HG03442 (cell line): ENCODE measurements around the gene PGBD5.

Source experiments
- ATAC-seq: cut with Tn5 transposase; IDR thresholded peaks from one replicate; pipeline ENCODE4 v1.9.1; 2021; ENCODE audit warnings: mild to moderate bottlenecking, moderate library complexity; ENCODE audit not compliant: unreplicated experiment

Gene PGBD5

GRCh38 chr1:230266456-230266855, 159.7 kb downstream of the PGBD5 start:
- ATAC-seq: no peak

DNA sequence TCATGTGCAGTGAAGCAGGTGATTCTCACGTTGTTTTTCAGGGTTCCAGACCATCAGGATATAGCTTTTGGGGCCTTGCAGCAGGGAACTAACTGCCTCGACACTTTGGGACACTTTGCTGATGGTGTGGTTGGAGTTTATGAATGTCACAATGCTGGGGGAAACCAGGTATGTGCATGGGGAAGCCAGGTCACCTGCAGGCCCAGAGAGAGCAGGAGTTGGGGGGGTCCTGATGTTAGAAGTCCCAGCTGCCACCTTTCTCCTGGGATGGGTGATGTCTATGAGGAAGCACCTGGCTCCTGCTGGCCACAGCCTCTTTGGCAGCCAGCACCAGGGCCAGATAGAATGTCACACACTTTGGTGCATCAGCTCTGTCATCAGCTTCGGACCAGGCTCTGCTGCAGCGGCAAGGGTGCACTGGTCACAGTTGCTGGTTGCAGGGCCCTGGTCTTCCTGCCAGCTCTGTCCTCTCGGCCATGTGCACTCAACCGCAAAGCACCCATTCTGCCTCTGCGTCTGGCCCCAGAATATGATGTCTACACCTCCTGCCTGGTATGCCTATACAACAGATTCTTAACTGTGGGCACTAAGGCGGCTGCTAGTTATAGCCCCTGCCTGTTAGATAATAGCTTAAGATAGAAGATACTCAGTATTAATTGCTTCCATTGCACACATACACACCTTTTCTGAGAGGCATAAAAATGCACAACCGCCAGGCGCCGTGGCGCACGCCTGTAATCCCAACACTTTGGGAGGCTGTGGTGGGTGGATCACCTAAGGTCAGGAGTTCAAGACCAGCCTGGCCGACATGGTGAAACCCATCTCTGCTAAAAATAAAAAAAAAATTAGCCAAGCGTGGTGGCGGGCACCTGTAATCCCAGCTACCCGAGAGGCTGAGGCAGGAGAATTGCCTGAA, 160.7 kb downstream of the PGBD5 start:
- no peak for ATAC-seq
